Right lobe of liver (tissue), 4 donors: Measurements from ENCODE around the gene MRPL11.
"Not testable (repeated sequence)": the region's sequence is repeated elsewhere in the genome, so short reads cannot be mapped to it uniquely, and the experiment has no call there.

Source experiments
- CTCF ChIP-seq, 4 donors: fragments of 200-600 bp in 3 of 4; fragments of 450-650 bp in 1 of 4; IDR thresholded peaks; one replicate each; pipeline versions ENCODE4 v1.5.1 to v1.8.0; 2016 to 2022; ENCODE audit warnings: antibody characterized with exemption in 4 of 4, mild to moderate bottlenecking in 2 of 4
- POLR2A ChIP-seq: fragments of 450-650 bp; IDR thresholded peaks from one replicate; pipeline ENCODE4 v1.6.1; 2017; ENCODE audit warnings: antibody characterized with exemption, mild to moderate bottlenecking
- donor health status: DM: no; HTN: no; CAD: no.
- donor health status: DM: no; HTN: no; CAD: no.
- donor health status: DM: no; HTN: yes; CAD: no.

- not testable (repeated sequence) for TF ChIP-seq CTCF (IDR thresholded peaks at IDR 0.05); POLR2A
Measured at GRCh38 chr11:66431287-66431686, 7.4 kb downstream of the MRPL11 start.
